H1 (cell line): ENCODE measurements around the gene PSMB3. TPM values are rescaled to one million over a fixed set of nuclear protein-coding genes. Genes with fewer than 3 reads are reported as not detected.

Experiments
- CTCF ChIA-PET: fragments of 300-600 bp; sonication (Branson Sonifier 250); formaldehyde crosslinking; loops from one replicate; lab custom pipeline; 2021; ENCODE audit not compliant: partially characterized antibody; lab: Charles Lee
- POLR2A ChIA-PET: fragments of 300-600 bp; sonication (Branson Sonifier 250); formaldehyde crosslinking; loops from one replicate; lab custom pipeline; 2021; ENCODE audit warnings: inconsistent platforms; ENCODE audit not compliant: partially characterized antibody; lab: Charles Lee
- DNase-seq, 2 experiments: peaks; one replicate each; pipeline versions ENCODE4 v3.0.0 to v3.0.0-alpha.2; 2010 to 2022; ENCODE audit warnings: low spot score in 2 of 2, low read depth in 1 of 2, mixed read lengths in 1 of 2
- FAIRE-seq: peaks from 2 replicates; lab custom pipeline; 2011; peaks lifted over from hg19 to GRCh38; lab: Jason Lieb, UNC
- H2AFZ ChIP-seq: 2 replicates; pipeline ENCODE4 v1.8.1; 2012; ENCODE audit warnings: low read length, inconsistent platforms
- H2AK5ac ChIP-seq: 2 replicates; pipeline ENCODE4 v1.6.1; 2013; ENCODE audit warnings: low read depth, low read length
- H2BK120ac ChIP-seq: replicated peaks from 2 replicates; pipeline ENCODE3; 2013; ENCODE audit warnings: low read depth, low read length, inconsistent platforms
- H2BK12ac ChIP-seq: 2 replicates; pipeline ENCODE4 v1.6.1; 2013; ENCODE audit warnings: low read depth, low read length
- H2BK15ac ChIP-seq: 2 replicates; pipeline ENCODE4 v1.6.1; 2013; ENCODE audit warnings: low read length
- H2BK20ac ChIP-seq: 2 replicates; pipeline ENCODE4 v1.6.1; 2013; ENCODE audit warnings: low read length
- H2BK5ac ChIP-seq: 2 replicates; pipeline ENCODE4 v1.6.1; 2013; ENCODE audit warnings: low read depth, low read length
- H3K14ac ChIP-seq: 2 replicates; pipeline ENCODE4 v1.6.1; 2013; ENCODE audit warnings: inconsistent platforms; ENCODE audit not compliant: insufficient read length
- H3K18ac ChIP-seq: 2 replicates; pipeline ENCODE4 v1.6.1; 2013; ENCODE audit warnings: low read length; ENCODE audit errors: extremely low read depth
- H3K23ac ChIP-seq: 2 replicates; pipeline ENCODE4 v1.6.1; 2013; ENCODE audit warnings: inconsistent platforms; ENCODE audit not compliant: insufficient read length
- H3K23me2 ChIP-seq: 2 replicates; pipeline ENCODE4 v1.6.1; 2013; ENCODE audit warnings: low read depth, low read length
- H3K27ac ChIP-seq: 2 replicates; pipeline ENCODE4 v1.6.1; 2011; ENCODE audit warnings: low read depth, low read length, inconsistent platforms
- H3K27me3 ChIP-seq, 4 experiments: replicated peaks in 1 of 4; 1 replicate in 1 of 4; 2 replicates in 3 of 4; pipeline versions ENCODE4 v1.6.1 to v1.8.1; 2011 to 2013; ENCODE audit warnings: low read length in 3 of 4, mild to moderate bottlenecking in 3 of 4, inconsistent platforms in 2 of 4, mixed read lengths in 2 of 4, moderate library complexity in 1 of 4; ENCODE audit not compliant: control insufficient read depth in 3 of 4, insufficient read depth in 3 of 4; ENCODE audit errors: extremely low read depth in 1 of 4
- H3K36me3 ChIP-seq, 4 experiments: 2 replicates each; pipeline versions ENCODE4 v1.6.1 to v1.8.1; 2011 to 2013; ENCODE audit warnings: mild to moderate bottlenecking in 4 of 4, low read length in 3 of 4, moderate library complexity in 2 of 4, control low read depth in 1 of 4, inconsistent platforms in 1 of 4; ENCODE audit not compliant: insufficient read depth in 4 of 4, control insufficient read depth in 2 of 4
- H3K4ac ChIP-seq: replicated peaks from 2 replicates; pipeline ENCODE3; 2013; ENCODE audit warnings: low read length, low read depth, mixed read lengths, inconsistent platforms; ENCODE audit not compliant: insufficient read length
- H3K4me1 ChIP-seq, 4 experiments: replicated peaks in 1 of 4; 1 replicate in 1 of 4; 2 replicates in 3 of 4; pipeline versions ENCODE4 v1.6.1 to v1.8.1; 2011 to 2013; ENCODE audit warnings: low read length in 3 of 4, inconsistent platforms in 2 of 4, mixed read lengths in 1 of 4; ENCODE audit not compliant: insufficient read depth in 4 of 4, control insufficient read depth in 3 of 4
- H3K4me2 ChIP-seq, 2 experiments: 2 replicates each; pipeline versions ENCODE4 v1.6.1 to v1.8.1; 2011 to 2013; ENCODE audit warnings: low read depth in 2 of 2, low read length in 2 of 2, control low read depth in 1 of 2, inconsistent platforms in 1 of 2, mild to moderate bottlenecking in 1 of 2; ENCODE audit not compliant: insufficient read depth in 1 of 2
- H3K4me3 ChIP-seq, 4 experiments: fragments of 200-600, 300-600 bp in 1 of 4; sonication (generic), shearing (Covaris generic), sonication (Bioruptor Twin) in 1 of 4; 2 replicates each; pipeline versions ENCODE4 v1.5.1 to v1.8.1; 2011 to 2016; ENCODE audit warnings: low read length in 4 of 4, low read depth in 3 of 4, control low read depth in 2 of 4, inconsistent platforms in 2 of 4, mild to moderate bottlenecking in 2 of 4, mixed read lengths in 1 of 4, moderate library complexity in 1 of 4; ENCODE audit not compliant: insufficient read depth in 2 of 4; ENCODE audit errors: extremely low read depth in 1 of 4
- H3K56ac ChIP-seq: replicated peaks from 2 replicates; pipeline ENCODE3; 2013; ENCODE audit warnings: low read depth, mild to moderate bottlenecking, mixed read lengths, low read length, inconsistent platforms; ENCODE audit not compliant: insufficient read length
- H3K79me1 ChIP-seq: 2 replicates; pipeline ENCODE4 v1.6.1; 2013; ENCODE audit warnings: low read depth, low read length, control low read depth
- H3K79me2 ChIP-seq, 2 experiments: 2 replicates each; pipeline versions ENCODE4 v1.6.1 to v1.8.1; 2012 to 2013; ENCODE audit warnings: low read length in 2 of 2, mild to moderate bottlenecking in 2 of 2, inconsistent platforms in 1 of 2; ENCODE audit not compliant: insufficient read depth in 2 of 2, control insufficient read depth in 1 of 2
- H3K9ac ChIP-seq, 4 experiments: replicated peaks in 1 of 4; 1 replicate in 1 of 4; 2 replicates in 3 of 4; pipeline versions ENCODE4 v1.6.1 to v1.8.1; 2011 to 2013; ENCODE audit warnings: low read depth in 3 of 4, low read length in 3 of 4, control low read depth in 2 of 4, mild to moderate bottlenecking in 2 of 4, moderate library complexity in 2 of 4, inconsistent platforms in 1 of 4; ENCODE audit errors: extremely low read depth in 1 of 4
- H3K9me3 ChIP-seq, 2 experiments: 2 replicates each; pipeline versions ENCODE4 v1.6.1 to v1.8.1; 2012 to 2013; ENCODE audit warnings: mild to moderate bottlenecking in 2 of 2, moderate library complexity in 2 of 2, control low read depth in 1 of 2, inconsistent platforms in 1 of 2, low read depth in 1 of 2, low read length in 1 of 2, mixed read lengths in 1 of 2; ENCODE audit not compliant: insufficient read depth in 2 of 2
- H4K20me1 ChIP-seq, 2 experiments: replicated peaks in 1 of 2; 2 replicates each; pipeline versions ENCODE3 to v1.8.1; 2011 to 2013; ENCODE audit warnings: inconsistent platforms in 2 of 2, low read length in 2 of 2, mild to moderate bottlenecking in 1 of 2; ENCODE audit not compliant: insufficient read depth in 2 of 2, control insufficient read depth in 1 of 2
- H4K5ac ChIP-seq: 2 replicates; pipeline ENCODE4 v1.6.1; 2013; ENCODE audit warnings: low read length, low read depth, mixed read lengths, inconsistent platforms; ENCODE audit not compliant: insufficient read length
- H4K8ac ChIP-seq: 2 replicates; pipeline ENCODE4 v1.8.0; 2013; ENCODE audit warnings: mild to moderate bottlenecking, moderate library complexity, low read length, inconsistent platforms; ENCODE audit not compliant: insufficient read depth; ENCODE audit errors: extremely low read depth
- H4K91ac ChIP-seq: replicated peaks from 2 replicates; pipeline ENCODE3; 2013; ENCODE audit warnings: low read length, mixed read lengths, inconsistent platforms; ENCODE audit not compliant: insufficient read length
- HDAC6 ChIP-seq: IDR thresholded peaks from one replicate; pipeline ENCODE4 v1.7.1; 2012; ENCODE audit warnings: low read depth, mild to moderate bottlenecking, inconsistent platforms, low read length, moderate library complexity
- JUN ChIP-seq: IDR thresholded peaks from 2 replicates; pipeline ENCODE4 v1.6.1; 2011; ENCODE audit warnings: low read depth, mild to moderate bottlenecking, improper control_type of control experiment, low read length
- JUND ChIP-seq: IDR thresholded peaks from 2 replicates; pipeline ENCODE4 v1.6.1; 2011; ENCODE audit warnings: mild to moderate bottlenecking, improper control_type of control experiment, low read length
- POLR2A ChIP-seq, 2 experiments: IDR thresholded peaks; 1 replicate in 1 of 2; 2 replicates in 1 of 2; pipeline ENCODE4 v1.6.1; 2011; ENCODE audit warnings: low read depth in 2 of 2, low read length in 2 of 2, mild to moderate bottlenecking in 2 of 2; ENCODE audit errors: control extremely low read depth in 1 of 2
- SP1 ChIP-seq: IDR thresholded peaks from 2 replicates; pipeline ENCODE4 v1.6.1; 2011; ENCODE audit warnings: low read depth, low read length
- WGBS, 2 experiments: shearing (Covaris generic) in 1 of 2; methylation state at CpG; one replicate each; pipeline versions ENCODE4 v1.1.6 to v1.1.7; 2013 to 2015; ENCODE audit warnings: low lambda C conversion rate in 2 of 2, mixed read lengths in 2 of 2, inconsistent platforms in 1 of 2, low coverage in 1 of 2, missing lambda C conversion rate in 1 of 2; ENCODE audit not compliant: insufficient replicate concordance in 2 of 2, insufficient coverage in 1 of 2, insufficient read length in 1 of 2; ENCODE audit errors: extremely low coverage in 1 of 2, missing lambda C conversion rate in 1 of 2; 5-methylcytosine and 5-hydroxymethylcytosine counted together
- polyA plus RNA-seq, 7 experiments: library from polyadenylated mRNA; depleted of rRNA in 3 of 7; stranded (reverse) in 5 of 7; unstranded in 2 of 7; fragments of >200 nt in 5 of 7; fragments of 200-250 nt in 2 of 7; gene quantifications; 1 replicate in 5 of 7; 2 replicates in 1 of 7; 4 replicates in 1 of 7; pipeline versions ENCODE4 v1.2.1 to v1.2.3, GENCODE V29; 2011 to 2013; ENCODE audit warnings: missing spikeins in 2 of 7, mixed read lengths in 2 of 7
- total RNA-seq: library from RNA; stranded (reverse); fragmentation: NEBNext Ultra II Directional; extraction: Animal tissue kit (Norgen Biotek cat#: 25700); gene quantifications from 2 replicates; pipeline ENCODE4 v1.2.1, GENCODE V29; 2021
- TF ChIP-seq, protein P1 (sequence below): IDR thresholded peaks from 2 replicates; pipeline ENCODE4 v1.6.1; 2011; ENCODE audit warnings: low read length, improper control_type of control experiment
- TF ChIP-seq, protein P2 (sequence below): IDR thresholded peaks from 2 replicates; pipeline ENCODE4 v1.6.1; 2012; ENCODE audit warnings: inconsistent platforms
- TF ChIP-seq, protein P3 (sequence below): IDR thresholded peaks from 2 replicates; pipeline ENCODE4 v1.6.1; 2012; ENCODE audit warnings: inconsistent platforms

The PSMB3 gene
- total and polyA plus RNA-seq, 2 of the 8 experiments (the other 6 are each of a cell fraction or from before 2014, with no cell fraction given), result 291 to 914 TPM

DNA sequence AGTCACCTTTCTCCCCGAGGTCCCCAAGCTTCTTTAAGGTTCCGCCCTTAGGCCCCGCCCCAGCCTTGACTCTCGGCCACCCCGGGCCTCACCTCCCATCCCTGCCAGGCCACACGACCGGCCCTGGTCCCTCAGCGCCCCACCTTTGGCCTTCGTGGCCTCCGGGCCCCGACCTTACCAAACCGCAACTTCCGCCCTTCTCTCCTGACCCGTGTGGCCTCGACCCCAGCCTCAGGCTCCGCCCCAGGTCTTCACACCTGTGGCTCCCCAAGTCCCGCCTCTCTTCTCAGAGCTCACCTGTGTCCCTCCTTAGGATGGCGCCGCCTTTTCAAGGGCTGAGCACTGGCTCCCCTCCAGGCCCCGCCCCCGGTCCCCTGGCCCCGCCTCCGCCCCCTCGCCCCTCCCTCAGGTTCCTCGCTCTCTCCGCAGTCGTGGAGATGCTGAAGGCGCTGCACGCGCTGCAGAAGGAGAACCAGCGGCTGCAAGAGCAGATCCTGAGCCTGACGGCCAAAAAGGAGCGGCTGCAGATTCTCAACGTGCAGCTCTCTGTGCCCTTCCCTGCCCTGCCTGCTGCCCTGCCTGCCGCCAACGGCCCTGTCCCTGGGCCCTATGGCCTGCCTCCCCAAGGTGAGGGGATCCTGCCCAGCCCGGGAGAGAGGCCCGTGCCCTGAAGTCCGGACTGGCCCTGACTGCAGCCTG lies 32.4 kb upstream of the PSMB3 start:
- Histone ChIP-seq H3K14ac (no peak overlapping the region), H3K4ac (no peak overlapping the region), H3K27me3 (peaks cover 0 to 10% (median 7%) of the 10 kb centered on the region in 4 experiments; a peak in 6 of 7 replicates), H4K5ac (no peak overlapping the region), H2AK5ac (no peak overlapping the region), H2BK5ac (peak overlapping the region; percentile 78; the same call in 1 of the 2 replicates), H4K8ac (no peak overlapping the region; the same call in 1 of the 2 replicates), H2BK120ac (no peak overlapping the region), H4K91ac (no peak overlapping the region), H3K18ac (no peak overlapping the region; the same call in none of the 2 replicates), H3K4me2 (peak overlapping the region; percentile 57 to 73), H3K56ac (no peak overlapping the region), H2BK15ac (no peak overlapping the region), H4K20me1 (no peaks in the 10 kb centered on the region), H3K23ac (no peak overlapping the region), H3K9ac (no peak overlapping the region; a peak in 1 of 7 replicates), H3K27ac (no peak overlapping the region), H3K9me3 (no peaks in the 10 kb centered on the region), H3K4me3 (peak overlapping the region in 3 of 4 experiments; percentile 2 to 40 (median 17); a peak in 5 of 8 replicates), H3K4me1 (peaks cover 11 to 29% (median 16%) of the 10 kb centered on the region in 4 experiments), H3K36me3 (no peaks in the 10 kb centered on the region), H2BK12ac (peak overlapping the region; percentile 60; the same call in 1 of the 2 replicates)
- CTCF ChIA-PET, result interaction anchor here (0.8 to 7.9 kb wide), 10 partner anchors 11 to 1635 kb away, joined by 3 to 49 read pairs (median 4); partner anchors contain the start of gene MLLT6
- DNase-seq (peak; percentile 50 to 81), FAIRE-seq (no peak)
- 55% methylated on average over 27 of the region's 39 CpGs; no CpG with 5 or more reads in 1 of the 2 experiments for WGBS, 2 experiments
- POLR2A ChIA-PET, result interaction anchor here (0.9 to 3.7 kb wide), 11 partner anchors 8 to 133 kb away, joined by 3 to 29 read pairs (median 7); partner anchors contain the start of genes CISD3, MLLT6, PSMB3 and RPL23
- TF ChIP-seq, protein P1, sequence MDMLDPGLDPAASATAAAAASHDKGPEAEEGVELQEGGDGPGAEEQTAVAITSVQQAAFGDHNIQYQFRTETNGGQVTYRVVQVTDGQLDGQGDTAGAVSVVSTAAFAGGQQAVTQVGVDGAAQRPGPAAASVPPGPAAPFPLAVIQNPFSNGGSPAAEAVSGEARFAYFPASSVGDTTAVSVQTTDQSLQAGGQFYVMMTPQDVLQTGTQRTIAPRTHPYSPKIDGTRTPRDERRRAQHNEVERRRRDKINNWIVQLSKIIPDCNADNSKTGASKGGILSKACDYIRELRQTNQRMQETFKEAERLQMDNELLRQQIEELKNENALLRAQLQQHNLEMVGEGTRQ, result no peak
- TF ChIP-seq, protein P2, sequence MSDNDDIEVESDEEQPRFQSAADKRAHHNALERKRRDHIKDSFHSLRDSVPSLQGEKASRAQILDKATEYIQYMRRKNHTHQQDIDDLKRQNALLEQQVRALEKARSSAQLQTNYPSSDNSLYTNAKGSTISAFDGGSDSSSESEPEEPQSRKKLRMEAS, result peak; percentile 95
- TF ChIP-seq JUND (no peak), HDAC6 (no peak), JUN (no peak), POLR2A (IDR thresholded peaks at IDR 0.05; ENCODE audit: control extremely low read depth in 1 of 2, low read depth in 2 of 2, low read length in 2 of 2) (no peak), SP1 (peak; percentile 59; the same call in 1 of the 2 replicates)
- TF ChIP-seq, protein P3, sequence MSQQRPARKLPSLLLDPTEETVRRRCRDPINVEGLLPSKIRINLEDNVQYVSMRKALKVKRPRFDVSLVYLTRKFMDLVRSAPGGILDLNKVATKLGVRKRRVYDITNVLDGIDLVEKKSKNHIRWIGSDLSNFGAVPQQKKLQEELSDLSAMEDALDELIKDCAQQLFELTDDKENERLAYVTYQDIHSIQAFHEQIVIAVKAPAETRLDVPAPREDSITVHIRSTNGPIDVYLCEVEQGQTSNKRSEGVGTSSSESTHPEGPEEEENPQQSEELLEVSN, result peak; percentile 98
- TF ChIP-seq, all 59 proteins: peak for 3
- H2BK20ac ChIP-seq, result no peak overlapping the region
- H2AFZ ChIP-seq, result no peak overlapping the region
- H3K79me2 ChIP-seq, result no peaks in the 10 kb centered on the region
- H3K79me1 ChIP-seq, result no peaks in the 10 kb centered on the region
- H3K23me2 ChIP-seq, result peaks cover 2% of the 10 kb centered on the region; the same call in 1 of the 2 replicates
